ENCODE results near the gene NR1D1.

NR1D1 gene

GRCh38 chr17:40097087-40097486 is 3.3 kb downstream of the NR1D1 start:
- no peak for DNase-seq (ENCODE audit: low read depth in 2 of 2)

- peak; percentile 58 to 84 for DNase-seq (ENCODE audit: low read depth in 2 of 2)
Observed at GRCh38 chr17:40095944-40096791, 4.2 kb downstream of the NR1D1 start.

DNA sequence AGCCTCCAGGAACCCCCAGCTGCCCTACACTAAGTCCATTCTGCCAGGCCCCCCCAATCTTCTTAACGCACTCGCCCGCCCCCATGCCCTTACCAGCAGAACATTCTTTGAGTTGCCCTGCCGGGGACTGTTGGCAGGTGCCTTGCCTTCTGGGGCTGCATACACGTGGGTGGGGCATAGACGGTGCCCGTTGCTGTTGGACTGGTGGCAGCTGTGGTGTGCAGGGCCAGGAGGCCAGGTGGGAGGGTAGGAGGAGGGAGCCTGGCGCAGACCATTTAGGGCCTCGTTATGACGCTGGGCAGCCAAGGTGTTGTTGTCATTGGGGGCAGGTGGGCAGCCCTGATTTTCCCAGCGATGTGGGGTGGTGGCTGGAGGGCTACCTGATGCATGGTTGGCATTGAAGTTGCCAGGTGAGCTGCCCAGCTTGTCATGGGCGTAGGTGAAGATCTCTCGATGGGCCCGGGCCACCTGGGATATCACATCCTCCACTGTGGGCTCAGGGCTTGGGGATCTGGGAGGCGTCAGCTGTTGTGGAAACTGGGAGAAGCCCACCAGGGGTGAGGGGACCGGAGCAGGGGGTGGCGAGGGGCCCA is 4.9 kb downstream of the NR1D1 start:
- DNase-seq (ENCODE audit: low read depth in 2 of 2): no peak

DNA sequence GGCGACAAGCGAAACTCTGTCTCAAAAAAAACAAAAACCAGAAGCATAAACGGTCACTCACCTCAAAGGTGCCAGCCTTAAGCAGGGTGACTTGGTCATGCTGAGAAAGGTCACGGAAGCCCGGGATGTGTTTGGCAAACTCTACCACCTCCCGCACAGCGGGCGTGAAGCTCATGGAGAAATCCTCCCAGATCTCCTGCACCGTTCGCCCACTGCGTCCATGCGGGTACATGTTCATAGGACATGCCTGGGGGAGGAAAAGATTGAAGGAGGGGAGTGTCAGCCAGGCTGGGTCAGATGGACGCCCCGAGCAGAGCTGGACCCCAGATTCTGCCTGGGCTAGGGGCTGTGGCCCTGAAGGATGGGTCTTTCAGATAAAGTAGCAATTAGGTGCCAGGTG is 5.5 kb downstream of the NR1D1 start:
- DNase-seq (ENCODE audit: low read depth in 2 of 2): no peak

DNA sequence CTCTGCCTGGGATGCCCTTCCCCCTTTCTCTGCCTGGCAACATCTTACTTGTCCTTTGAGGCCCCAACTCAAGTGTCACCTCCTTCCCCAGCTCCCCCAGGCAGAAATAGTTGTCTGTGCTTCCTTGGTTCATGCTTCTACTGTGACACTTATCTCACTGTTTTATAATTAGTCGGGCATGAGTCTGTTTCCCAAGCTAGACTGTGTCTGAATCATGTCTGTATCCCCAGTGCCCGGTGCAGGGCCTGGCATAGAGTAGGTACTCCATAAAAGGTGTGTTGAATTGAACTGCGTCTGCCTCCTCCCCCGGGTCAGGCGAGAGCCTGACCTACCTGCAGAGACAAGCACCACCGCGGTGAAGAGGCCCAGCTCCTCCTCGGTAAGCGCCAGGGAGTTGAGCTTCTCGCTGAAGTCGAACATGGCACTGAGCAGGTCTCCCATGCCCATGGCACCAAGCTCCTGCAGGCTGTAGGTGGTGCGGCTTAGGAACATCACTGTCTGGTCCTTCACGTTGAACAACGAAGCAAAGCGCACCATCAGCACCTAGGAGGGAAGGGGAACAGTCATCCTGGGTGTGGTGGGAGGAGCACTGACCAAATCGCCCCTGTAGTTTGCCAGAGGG is 6.7 kb downstream of the NR1D1 start:
- no peak for DNase-seq (ENCODE audit: low read depth in 2 of 2)

DNA sequence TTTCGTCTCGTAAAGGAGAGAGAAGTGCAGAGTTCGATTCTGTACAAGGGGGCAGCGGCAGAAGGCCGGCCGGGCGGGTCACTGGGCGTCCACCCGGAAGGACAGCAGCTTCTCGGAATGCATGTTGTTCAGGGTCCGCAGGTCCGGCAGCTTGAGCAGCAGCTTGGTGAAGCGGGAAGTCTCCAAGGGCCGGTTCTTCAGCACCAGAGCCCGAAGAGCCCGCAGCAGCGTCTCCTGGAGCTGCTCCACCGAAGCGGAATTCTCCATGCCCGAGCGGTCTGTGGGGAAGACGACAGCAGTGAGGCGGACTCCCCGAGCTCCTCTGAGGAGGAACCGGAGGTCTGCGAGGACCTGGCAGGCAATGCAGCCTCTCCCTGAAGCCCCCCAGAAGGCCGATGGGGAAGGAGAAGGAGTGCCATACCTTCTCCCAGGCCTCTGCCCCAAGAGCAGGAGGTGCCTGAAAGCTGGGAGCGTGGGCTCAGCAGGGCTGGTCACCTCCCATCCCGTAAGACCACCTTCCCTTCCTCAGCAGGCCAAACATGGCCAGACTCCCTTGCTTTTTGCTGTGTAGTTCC is 7.3 kb downstream of the NR1D1 start:
- DNase-seq (ENCODE audit: low read depth in 2 of 2): no peak

DNA sequence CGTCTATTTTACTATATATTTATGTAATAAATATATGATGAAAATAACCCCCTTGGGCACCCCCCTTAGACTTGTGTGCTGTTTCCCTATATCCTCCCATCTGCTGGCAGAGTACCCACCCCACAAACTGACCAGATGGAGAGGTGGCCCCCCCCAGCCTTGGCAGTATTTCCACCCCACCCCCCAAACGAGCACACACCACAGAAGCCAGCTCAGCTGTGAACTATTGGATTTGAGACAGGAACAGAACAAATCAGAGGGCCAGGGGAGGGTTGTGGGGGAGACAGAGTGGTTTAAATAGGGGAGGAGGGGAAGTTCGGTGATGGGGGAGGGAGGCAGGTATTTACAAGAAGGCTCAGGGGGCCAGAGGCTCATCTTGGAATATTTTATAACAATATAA is 7.8 kb downstream of the NR1D1 start:
- no peak for DNase-seq (ENCODE audit: low read depth in 2 of 2)

- no peak for DNase-seq (ENCODE audit: low read depth in 2 of 2)
Observed at GRCh38 chr17:40091691-40092397, 8.5 kb downstream of the NR1D1 start.

GRCh38 chr17:40090237-40091119 is 9.9 kb downstream of the NR1D1 start:
- DNase-seq (ENCODE audit: low read depth in 2 of 2): no peak

- DNase-seq (ENCODE audit: low read depth in 2 of 2): no peak
Observed at GRCh38 chr17:40089077-40089895, 11.1 kb downstream of the NR1D1 start.

DNA sequence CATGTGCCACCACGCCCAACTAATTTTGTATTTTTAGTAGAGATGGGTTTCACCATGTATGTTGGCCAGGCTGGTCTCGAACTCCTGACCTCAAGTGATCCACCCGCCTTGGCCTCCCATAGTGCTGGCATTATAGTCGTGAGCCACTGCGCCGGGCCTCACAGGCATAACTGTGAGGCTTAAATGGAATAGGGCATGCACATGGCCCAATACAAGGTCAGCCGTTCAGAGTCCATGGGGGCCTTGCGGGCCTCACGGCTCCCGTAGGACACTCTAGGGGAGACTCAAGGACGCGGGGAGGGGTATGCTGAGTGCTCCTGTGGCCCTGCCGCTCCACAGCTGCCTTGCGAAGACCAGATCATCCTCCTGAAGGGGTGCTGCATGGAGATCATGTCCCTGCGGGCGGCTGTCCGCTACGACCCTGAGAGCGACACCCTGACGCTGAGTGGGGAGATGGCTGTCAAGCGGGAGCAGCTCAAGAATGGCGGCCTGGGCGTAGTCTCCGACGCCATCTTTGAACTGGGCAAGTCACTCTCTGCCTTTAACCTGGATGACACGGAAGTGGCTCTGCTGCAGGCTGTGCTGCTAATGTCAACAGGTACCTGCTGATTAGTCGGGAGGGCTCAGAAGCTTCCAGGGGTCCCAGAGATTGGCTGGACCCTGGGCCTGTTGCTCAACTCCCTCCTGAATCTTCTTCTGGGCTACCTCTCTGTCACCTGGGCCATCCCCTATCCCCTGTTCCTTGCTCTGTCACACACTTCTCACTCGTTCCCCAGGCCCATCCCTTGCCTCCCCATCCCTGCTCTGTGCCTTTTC is 12.3 kb downstream of the NR1D1 start:
- no peak for DNase-seq (ENCODE audit: low read depth in 2 of 2)

GRCh38 chr17:40087049-40087794 is 13.2 kb downstream of the NR1D1 start:
- DNase-seq (ENCODE audit: low read depth in 2 of 2): no peak

- no peak for DNase-seq (ENCODE audit: low read depth in 2 of 2)
Observed at GRCh38 chr17:40086150-40087044, 14.0 kb downstream of the NR1D1 start.

GRCh38 chr17:40084477-40084876 is 15.9 kb downstream of the NR1D1 start:
- no peak for DNase-seq (ENCODE audit: low read depth in 2 of 2)

DNA sequence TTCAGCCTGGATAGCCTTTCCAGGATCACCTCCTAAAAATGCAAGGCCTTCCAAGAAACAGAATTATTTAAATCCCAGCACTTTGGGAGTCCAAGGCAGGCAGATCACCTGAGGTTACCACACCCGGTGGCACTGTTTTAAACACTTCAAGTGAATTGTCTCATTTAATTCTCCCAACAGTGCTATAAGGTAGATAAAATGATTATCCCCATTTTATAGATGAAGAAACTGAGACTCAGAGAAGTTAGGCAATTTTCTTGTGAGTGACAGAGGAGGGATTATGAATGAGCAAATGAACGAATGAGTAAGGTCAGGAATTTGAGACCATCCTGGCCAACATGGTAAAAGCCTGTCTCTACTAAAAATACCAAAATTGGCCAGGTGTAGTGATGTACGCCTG is 20.8 kb downstream of the NR1D1 start:
- DNase-seq (ENCODE audit: low read depth in 2 of 2): no peak

DNA sequence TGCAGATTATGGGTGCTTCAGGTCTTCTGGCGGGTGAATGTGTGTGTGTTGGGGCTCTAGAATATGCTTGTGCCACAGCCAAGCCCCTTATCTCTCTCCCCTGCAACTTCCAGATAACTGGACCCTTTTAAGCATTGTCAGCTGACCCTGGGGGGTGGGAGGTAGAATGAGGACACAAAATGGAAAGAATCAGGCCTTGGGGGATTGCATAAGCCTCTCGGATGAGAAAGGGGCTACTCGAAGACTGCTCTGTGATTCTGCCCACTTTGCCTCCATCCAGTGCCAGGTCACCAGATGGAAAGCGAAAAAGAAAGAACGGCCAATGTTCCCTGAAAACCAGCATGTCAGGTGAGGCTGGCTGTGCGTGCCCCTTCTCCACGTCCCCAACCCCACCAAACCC is 23.8 kb downstream of the NR1D1 start:
- DNase-seq (ENCODE audit: low read depth in 2 of 2): no peak

GRCh38 chr17:40075942-40076498 is 24.4 kb downstream of the NR1D1 start:
- DNase-seq (ENCODE audit: low read depth in 2 of 2): no peak

Data from stimulated activated CD8-positive, alpha-beta memory T cell treated with anti-CD3 and anti-CD28 coated beads, Interleukin-7, amount 100 ng/mL, for 4 hours (primary cell).